HG03108 (cell line): Measurements from ENCODE around the gene HSD17B12.

ENCODE experiments used
- ATAC-seq: cut with Tn5 transposase; IDR thresholded peaks from one replicate; pipeline ENCODE4 v1.9.1; 2021; ENCODE audit warnings: moderate library complexity; ENCODE audit not compliant: unreplicated experiment

HSD17B12 gene

GRCh38 chr11:43861141-43861540 is 180.6 kb downstream of the HSD17B12 start:
- no peak for ATAC-seq

- no peak for ATAC-seq
Measured at GRCh38 chr11:43866520-43866919, 186.0 kb downstream of the HSD17B12 start.

DNA sequence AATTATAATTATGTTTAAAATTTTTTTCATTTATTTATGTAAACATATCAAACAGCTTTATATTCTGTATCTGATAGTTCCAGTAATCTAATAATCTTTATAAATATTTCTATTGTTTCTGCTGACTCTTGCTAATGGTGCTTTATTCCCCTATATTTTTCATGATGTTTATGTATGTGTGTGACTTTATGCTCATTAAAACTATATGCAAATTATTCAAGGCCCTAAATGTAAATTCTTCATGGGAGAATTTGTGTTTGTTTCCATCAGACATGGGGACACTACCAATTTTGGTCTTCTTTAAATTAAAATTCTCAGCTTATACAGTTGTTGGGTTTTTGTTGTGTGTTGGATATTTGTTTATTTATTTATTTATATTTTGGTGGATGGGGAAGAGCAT is 186.4 kb downstream of the HSD17B12 start:
- no peak for ATAC-seq

DNA sequence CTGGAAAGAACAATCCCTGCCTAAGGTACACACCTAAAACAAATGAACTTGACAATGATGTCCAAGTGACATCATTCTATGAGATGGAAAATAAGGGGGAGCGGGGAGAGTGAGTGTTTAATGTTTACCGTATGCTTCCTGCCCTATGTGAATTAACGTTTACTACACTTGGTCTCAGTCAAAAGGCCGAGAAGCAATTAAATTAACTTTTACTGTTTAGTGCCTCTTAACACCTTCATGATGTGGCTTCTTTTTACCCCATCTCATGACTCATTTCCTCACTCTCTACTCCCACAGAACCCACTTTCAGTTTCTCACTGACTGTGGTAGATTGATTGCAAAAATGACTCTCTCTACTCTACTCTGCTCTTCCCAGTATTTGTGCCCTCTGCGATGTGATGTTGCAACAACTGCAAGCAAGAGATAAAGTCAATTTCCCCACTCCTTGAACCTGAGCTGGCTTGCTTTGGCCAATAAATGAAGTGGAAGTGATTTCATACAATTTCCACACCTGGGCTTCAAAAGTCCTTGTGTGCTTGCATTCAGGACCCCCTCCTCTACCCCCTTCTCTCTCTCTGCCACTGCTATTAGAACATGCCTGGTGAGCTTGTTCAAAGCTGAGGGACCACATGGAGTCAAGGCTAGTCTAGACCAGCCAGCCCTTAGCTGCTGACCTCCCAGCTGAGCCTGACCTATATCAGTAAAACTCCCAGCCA is 188.5 kb downstream of the HSD17B12 start:
- ATAC-seq, result peak; percentile 98

DNA sequence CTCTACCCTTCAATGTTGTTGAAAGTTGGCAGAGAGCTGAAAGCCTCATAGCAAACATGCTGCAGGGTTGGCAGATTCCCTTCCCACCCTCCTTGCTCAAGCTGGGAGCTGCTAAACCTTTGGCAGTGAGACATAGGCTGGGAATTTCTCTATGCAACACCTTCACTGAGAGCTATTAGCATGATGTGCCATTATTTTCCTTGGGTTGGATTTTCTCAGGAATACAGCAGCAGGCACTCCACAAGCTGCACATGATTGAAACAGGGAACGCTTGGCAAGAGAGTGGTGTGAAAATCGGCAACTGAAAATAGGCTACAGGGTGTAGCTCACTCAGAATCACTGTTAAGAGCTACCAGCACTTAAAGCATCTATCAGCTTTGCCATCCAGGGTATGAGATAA is 190.5 kb downstream of the HSD17B12 start:
- ATAC-seq, result no peak

DNA sequence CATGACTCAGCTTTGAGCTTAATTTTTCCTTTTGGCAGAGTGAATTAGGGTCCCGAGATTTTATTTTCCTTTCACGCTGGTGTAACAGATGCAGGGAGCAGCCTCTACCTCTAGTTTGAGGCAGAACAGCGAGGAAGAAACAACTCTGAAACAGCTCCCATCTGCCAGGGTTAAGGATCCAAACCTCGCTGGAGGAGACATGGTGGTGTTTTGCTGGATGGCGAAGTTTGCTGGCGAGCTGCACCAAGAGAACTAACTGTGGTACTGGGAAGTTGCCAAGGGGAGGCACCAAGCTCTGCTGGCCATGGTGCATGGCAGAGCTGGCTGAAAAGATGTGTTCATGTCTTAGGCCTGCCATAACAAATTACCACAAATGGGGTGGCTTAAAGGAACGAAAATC is 192.5 kb downstream of the HSD17B12 start:
- ATAC-seq, result no peak

DNA sequence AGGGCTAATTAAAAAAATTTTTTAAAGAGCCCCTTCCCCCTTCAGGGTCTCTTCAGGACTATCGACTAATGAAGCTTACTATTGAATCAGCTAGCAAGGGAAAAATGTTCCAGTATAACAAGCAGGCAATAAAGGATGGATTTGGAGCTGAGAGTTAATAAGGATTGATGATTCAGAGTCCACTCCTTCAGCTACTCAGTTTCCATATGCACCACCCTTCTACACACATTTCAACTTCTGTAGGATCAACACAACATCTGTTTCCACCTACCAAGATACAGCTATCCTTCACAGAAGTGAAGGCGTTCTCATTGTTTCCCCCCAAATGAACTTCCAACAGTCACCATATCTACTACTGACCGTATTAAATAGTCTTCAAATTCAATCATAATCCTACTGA is 193.5 kb downstream of the HSD17B12 start:
- ATAC-seq, result no peak

DNA sequence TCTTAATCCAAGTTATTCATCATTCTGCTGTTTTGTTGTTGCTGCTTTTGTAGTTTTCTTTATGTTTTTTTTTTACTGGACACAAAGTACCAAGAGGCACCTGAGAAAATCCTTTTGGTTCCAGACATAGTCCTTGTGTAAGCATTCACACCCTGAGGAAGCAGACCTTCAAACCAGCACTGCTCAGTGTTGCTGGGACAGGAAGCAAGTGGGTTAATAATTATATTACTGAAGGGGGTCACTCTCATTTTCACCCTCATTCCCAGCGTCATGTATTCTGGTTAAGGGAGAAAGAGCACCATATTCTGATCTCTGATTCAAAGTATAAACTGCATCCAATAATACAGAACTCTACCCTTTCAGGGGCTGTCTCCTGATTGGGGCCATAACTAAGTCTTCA is 194.2 kb downstream of the HSD17B12 start:
- peak; percentile 56 for ATAC-seq

- ATAC-seq, result no peak
Measured at GRCh38 chr11:43879789-43880639, 199.5 kb downstream of the HSD17B12 start.

DNA sequence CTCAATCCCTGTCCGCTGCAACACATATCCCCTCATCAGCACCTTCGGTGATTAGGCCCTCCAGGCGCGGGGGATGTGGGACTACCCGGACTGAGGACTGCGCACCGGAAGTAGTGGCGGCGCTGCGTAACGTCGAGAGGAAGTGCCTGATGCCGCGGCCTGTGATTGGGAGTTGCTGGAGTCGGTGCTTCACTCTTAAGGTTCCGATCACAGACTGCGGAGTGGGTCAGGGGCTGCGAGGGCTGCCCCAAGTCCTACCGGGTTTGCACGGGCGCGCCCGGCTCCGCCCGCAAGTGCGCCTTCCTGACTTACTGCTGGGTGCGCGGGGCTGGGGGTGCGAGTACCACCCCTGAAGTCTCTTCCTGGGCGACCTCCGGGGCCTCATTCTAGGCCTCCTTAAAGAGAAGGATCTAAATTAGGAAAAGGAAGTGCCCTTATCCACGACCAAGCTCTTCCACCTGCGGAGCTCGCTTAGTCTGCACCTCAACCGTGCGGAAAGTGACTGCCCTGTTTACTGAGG is 200.2 kb downstream of the HSD17B12 start, which contains the start of gene ALKBH3:
Gene ALKBH3, plus strand, starts transcription at position 192 of the 520 bp plus-strand sequence. CDS start 1,822 bp downstream, outside the sequence.
- ATAC-seq, result peak; percentile 98

DNA sequence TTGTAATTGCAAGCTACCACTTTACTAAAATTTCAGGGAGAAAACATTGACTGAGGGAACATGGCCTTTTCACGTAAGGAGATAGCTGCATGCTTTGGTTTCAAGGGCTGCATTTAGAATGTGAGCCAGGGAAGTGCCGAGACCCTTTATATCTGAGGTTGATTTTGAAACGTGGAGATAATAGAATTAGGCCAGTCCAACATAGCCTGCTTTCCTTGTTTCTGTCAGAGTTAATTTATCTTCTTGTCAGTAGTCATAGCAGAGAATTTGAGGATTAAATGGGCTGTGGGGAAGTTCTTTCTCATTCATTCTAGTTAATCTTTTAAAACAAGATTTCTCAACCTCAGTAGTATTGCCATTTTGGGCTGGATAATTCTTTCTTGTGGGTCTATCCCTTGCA is 212.3 kb downstream of the HSD17B12 start:
- ATAC-seq, result no peak

DNA sequence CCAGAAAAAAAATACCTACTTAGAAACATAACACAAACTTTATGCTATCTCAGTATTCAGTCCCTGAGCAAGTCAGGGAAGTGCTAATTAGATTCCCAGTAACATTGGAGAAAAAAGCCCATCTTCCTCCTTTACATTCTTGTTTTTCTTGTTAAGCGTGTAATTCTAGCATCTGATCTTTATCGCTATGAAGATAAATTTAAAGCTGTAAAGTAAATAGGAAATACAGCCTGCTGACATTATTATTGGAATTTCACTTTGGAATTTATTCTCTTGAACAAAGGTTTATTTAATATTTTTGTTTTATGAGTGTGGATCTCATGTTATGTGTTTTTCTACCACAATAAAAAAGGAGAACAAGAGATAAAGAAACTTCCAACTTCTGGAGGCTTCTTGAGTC is 214.0 kb downstream of the HSD17B12 start:
- no peak for ATAC-seq

- no peak for ATAC-seq
Measured at GRCh38 chr11:43895601-43896000, 215.1 kb downstream of the HSD17B12 start.

DNA sequence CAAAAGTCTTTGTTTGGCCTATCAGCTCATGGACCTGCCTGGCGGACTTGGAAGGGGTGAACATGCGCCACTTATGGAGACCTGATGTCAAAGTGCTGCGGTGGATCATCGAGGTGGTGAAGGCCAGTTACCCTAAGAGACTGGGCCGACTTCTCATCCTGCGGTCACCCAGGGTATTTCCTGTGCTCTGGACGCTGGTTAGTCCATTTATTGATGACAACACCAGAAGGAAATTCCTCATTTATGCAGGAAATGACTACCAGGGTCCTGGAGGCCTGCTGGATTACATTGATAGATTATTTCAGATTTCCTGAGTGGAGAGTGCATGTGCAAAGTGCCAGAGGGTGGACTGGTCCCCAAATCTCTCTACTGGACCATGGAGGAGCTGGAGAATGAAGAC is 218.0 kb downstream of the HSD17B12 start:
- ATAC-seq, result no peak

- no peak for ATAC-seq
Measured at GRCh38 chr11:43899094-43899493, 218.6 kb downstream of the HSD17B12 start.

- no peak for ATAC-seq
Measured at GRCh38 chr11:43901551-43901950, 221.0 kb downstream of the HSD17B12 start.

DNA sequence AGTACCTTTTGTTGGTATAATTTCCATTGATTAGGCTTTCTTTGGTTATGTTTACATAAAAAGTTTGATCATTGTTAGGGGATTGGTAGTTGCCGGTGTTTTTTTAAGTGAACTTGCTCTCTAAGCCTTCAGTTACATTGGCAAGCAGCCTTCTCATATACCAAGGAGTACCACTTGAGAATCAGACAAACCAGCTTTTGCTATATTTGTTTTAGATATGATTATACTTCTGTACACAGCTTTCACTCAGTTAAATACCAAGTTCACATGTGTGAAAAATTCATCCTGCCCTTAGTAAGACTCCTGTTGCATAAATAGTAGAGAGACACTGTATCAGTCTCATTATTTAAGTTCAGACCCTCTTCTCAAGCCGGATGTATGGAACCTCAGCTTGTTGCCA is 222.5 kb downstream of the HSD17B12 start:
- no peak for ATAC-seq

DNA sequence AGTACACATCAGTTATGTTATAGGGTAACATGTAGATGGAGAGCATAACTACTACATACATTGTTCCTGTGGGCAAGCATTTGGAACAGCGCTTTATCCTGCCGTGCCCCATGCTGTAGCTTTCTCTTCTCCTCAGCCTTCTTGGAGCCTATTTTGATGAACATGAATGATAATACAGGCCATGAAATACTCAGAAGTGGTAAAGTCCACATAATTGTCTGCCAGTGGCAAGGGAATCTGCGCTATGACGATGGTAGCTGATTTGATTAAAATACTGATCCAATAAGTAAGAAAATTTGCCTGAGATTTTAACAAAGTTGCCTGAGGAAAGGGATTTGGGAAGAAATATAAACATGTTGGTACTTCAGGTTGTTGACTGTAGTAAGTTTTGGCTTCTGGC is 223.4 kb downstream of the HSD17B12 start:
- ATAC-seq, result no peak

DNA sequence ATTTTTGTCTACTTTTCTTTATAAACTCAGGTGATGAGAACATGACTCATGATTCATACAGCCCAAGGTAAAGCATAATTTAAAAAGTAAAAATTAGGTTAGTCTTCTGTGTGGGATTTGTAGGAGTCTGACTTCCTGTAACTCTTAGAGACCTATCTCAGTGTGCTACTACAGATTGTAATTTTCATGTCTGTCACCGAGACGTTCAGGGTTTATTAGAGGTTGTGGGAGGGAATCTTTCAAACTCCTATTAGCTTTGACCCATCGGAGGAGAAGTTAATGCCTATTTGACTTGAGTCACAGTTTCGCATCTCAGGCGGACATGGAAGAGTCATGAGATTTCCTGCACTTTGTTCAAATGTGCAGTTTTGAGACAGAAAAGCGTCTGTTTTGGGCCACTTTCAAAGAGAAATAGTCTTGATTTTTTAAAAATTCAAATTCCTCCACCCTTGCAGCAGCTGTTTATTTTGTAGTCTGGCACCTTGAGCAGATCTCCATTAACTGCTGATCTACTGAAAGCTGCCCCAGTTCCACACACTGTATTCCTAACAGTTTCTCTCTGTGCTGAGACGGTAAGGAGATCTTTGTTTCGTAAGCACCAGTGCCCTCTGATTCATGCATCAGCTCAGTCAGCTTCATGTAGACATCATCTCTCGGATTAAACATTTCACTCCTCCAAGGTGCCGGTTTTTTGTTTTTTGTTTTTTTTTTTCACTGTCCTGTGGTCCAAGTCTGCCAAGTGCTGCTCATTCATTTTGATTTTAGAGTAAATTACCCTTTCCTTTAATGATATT is 224.4 kb downstream of the HSD17B12 start:
- no peak for ATAC-seq

GRCh38 chr11:43905813-43906241 is 225.3 kb downstream of the HSD17B12 start:
- ATAC-seq, result no peak
